Parathyroid adenoma (tissue), 2 donors: ENCODE data around the gene TIMM50.

ENCODE experiments used
- H2AFZ ChIP-seq: fragments of 300-600 bp; sonication (generic); one replicate; pipeline ENCODE4 v1.7.0; 2017; ENCODE audit warnings: antibody characterized with exemption, mild to moderate bottlenecking
- H3K27ac ChIP-seq: fragments of 300-600 bp; sonication (generic); one replicate; pipeline ENCODE4 v1.7.0; 2017
- H3K27me3 ChIP-seq: fragments of 300-600 bp; sonication (generic); one replicate; pipeline ENCODE4 v1.7.0; 2017; ENCODE audit warnings: low read length; ENCODE audit not compliant: control insufficient read depth, insufficient read depth
- H3K36me3 ChIP-seq: fragments of 300-600 bp; sonication (generic); one replicate; pipeline ENCODE4 v1.7.0; 2017; ENCODE audit warnings: low read length; ENCODE audit not compliant: control insufficient read depth, insufficient read depth
- H3K4me1 ChIP-seq: fragments of 300-600 bp; sonication (generic); one replicate; pipeline ENCODE4 v1.7.0; 2017; ENCODE audit warnings: control low read depth
- H3K4me2 ChIP-seq: fragments of 300-600 bp; sonication (generic); one replicate; pipeline ENCODE4 v1.7.0; 2017; ENCODE audit warnings: low read length
- H3K4me3 ChIP-seq: fragments of 300-600 bp; sonication (generic); one replicate; pipeline ENCODE4 v1.7.0; 2017; ENCODE audit warnings: low read depth, low read length
- H3K79me2 ChIP-seq: fragments of 300-600 bp; sonication (generic); one replicate; pipeline ENCODE4 v1.7.0; 2017; ENCODE audit warnings: control low read depth
- H3K9ac ChIP-seq: fragments of 300-600 bp; sonication (generic); one replicate; pipeline ENCODE4 v1.7.0; 2017; ENCODE audit warnings: mild to moderate bottlenecking
- H3K9me3 ChIP-seq: fragments of 300-600 bp; sonication (generic); one replicate; pipeline ENCODE4 v1.7.0; 2017; ENCODE audit warnings: low read length; ENCODE audit not compliant: control insufficient read depth
- TF ChIP-seq, protein P1 (sequence below): fragments of 300-600 bp; sonication (generic); IDR thresholded peaks from one replicate; pipeline ENCODE4 v1.7.0; 2017; ENCODE audit warnings: antibody characterized with exemption, mild to moderate bottlenecking
- donor health status: primary hyperparathyroidism.

The TIMM50 gene

GRCh38 chr19:39515551-39516191 is 35.0 kb downstream of the TIMM50 start:
- Histone ChIP-seq H3K4me3 (peak overlapping the region; percentile 84), H3K27me3 (no peaks in the 10 kb centered on the region), H3K27ac (peak overlapping the region; percentile 51), H3K4me1 (peaks cover 15% of the 10 kb centered on the region), H2AFZ (peak overlapping the region; percentile 98), H3K9ac (peak overlapping the region; percentile 78), H3K79me2 (no peaks in the 10 kb centered on the region), H3K4me2 (peak overlapping the region; percentile 91), H3K9me3 (no peaks in the 10 kb centered on the region), H3K36me3 (no peaks in the 10 kb centered on the region)
- TF ChIP-seq, protein P1, sequence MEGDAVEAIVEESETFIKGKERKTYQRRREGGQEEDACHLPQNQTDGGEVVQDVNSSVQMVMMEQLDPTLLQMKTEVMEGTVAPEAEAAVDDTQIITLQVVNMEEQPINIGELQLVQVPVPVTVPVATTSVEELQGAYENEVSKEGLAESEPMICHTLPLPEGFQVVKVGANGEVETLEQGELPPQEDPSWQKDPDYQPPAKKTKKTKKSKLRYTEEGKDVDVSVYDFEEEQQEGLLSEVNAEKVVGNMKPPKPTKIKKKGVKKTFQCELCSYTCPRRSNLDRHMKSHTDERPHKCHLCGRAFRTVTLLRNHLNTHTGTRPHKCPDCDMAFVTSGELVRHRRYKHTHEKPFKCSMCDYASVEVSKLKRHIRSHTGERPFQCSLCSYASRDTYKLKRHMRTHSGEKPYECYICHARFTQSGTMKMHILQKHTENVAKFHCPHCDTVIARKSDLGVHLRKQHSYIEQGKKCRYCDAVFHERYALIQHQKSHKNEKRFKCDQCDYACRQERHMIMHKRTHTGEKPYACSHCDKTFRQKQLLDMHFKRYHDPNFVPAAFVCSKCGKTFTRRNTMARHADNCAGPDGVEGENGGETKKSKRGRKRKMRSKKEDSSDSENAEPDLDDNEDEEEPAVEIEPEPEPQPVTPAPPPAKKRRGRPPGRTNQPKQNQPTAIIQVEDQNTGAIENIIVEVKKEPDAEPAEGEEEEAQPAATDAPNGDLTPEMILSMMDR, result no peak

DNA sequence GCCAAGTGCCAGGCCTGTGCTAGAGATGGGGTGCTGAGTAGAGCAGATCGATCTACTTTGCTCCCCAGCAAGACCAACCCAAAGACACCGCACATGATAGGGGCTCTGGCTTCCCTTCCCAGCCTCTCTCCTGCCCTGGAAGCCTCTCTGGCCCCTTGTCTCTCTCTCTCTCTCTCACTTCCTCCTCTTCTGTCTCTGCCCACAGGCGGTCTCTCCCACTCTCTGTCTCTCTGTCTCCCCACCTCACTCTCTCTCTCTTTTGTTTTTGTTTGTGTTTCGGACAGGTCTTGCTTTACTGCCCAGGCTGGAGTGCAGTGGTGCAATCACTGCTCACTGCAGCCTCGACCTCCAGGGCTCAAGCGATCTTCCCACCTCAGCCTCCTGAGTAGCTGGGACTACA is 35.6 kb downstream of the TIMM50 start:
- Histone ChIP-seq H2AFZ (peak overlapping the region; percentile 98), H3K4me3 (peak overlapping the region; percentile 84), H3K27ac (no peak overlapping the region), H3K79me2 (no peaks in the 10 kb centered on the region), H3K4me2 (peak overlapping the region; percentile 91), H3K4me1 (peaks cover 18% of the 10 kb centered on the region), H3K27me3 (no peaks in the 10 kb centered on the region), H3K36me3 (no peaks in the 10 kb centered on the region), H3K9me3 (no peaks in the 10 kb centered on the region), H3K9ac (peak overlapping the region; percentile 78)
- TF ChIP-seq, protein P1, result no peak

GRCh38 chr19:39517432-39517831 is 36.8 kb downstream of the TIMM50 start:
- H2AFZ ChIP-seq, result no peak overlapping the region
- no peaks in the 10 kb centered on the region for H3K27me3 ChIP-seq
- H3K27ac ChIP-seq, result no peak overlapping the region
- H3K9me3 ChIP-seq, result no peaks in the 10 kb centered on the region
- no peak overlapping the region for H3K4me3 ChIP-seq
- no peak overlapping the region for H3K9ac ChIP-seq
- TF ChIP-seq, protein P1, result no peak
- H3K4me1 ChIP-seq, result peaks cover 18% of the 10 kb centered on the region
- no peak overlapping the region for H3K4me2 ChIP-seq
- no peaks in the 10 kb centered on the region for H3K79me2 ChIP-seq
- no peaks in the 10 kb centered on the region for H3K36me3 ChIP-seq

DNA sequence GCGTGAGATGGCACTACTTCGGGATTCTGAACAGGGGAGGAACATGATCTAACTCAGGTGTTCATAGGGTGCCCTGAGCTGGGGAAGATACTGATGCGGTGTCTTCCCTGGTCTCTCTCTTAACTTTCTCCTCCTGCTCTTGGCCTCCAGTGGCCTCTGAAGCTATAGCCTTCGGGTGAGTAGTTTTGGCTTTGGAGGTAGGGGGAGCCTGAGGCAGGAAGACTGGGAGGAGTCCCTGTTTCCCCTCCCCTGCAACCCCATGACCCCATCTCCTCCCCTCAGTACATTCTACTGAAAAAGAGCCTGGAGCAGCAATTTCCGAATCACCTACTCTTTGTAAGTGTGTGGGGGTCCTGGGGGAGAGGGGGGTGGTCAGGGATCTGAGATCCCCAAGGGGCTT is 37.8 kb downstream of the TIMM50 start:
- Histone ChIP-seq H3K4me3 (peak overlapping the region; percentile 63), H2AFZ (peak overlapping the region; percentile 73), H3K9me3 (no peaks in the 10 kb centered on the region), H3K27me3 (no peaks in the 10 kb centered on the region), H3K9ac (no peak overlapping the region), H3K36me3 (no peaks in the 10 kb centered on the region), H3K79me2 (no peaks in the 10 kb centered on the region), H3K4me1 (peaks cover 18% of the 10 kb centered on the region), H3K27ac (peak overlapping the region; percentile 86), H3K4me2 (peak overlapping the region; percentile 56)
- TF ChIP-seq, protein P1, result no peak

DNA sequence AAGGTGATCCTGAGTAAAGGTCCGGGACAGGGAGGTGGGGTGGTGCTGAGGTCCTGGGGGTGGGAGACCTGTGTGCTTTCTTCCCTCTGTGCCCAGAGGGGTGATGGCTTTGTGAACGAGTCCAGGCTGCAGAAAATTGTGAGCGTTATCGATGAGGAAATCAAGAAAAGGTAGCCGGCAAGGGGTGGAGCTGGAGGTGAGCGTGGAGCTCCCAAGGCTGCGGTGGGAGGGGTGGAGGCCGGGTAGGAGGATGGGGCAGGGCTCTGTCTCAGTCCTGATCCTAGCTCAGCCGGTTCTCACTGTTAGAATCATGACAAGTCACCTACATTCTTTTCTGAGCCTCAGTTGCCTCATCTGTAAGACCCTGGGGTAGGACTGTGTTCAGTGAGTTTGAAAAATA is 38.3 kb downstream of the TIMM50 start:
- no peak overlapping the region for H3K9ac ChIP-seq
- H3K9me3 ChIP-seq, result no peaks in the 10 kb centered on the region
- H3K27me3 ChIP-seq, result no peaks in the 10 kb centered on the region
- H3K79me2 ChIP-seq, result no peaks in the 10 kb centered on the region
- peak overlapping the region; percentile 73 for H2AFZ ChIP-seq
- peak overlapping the region; percentile 86 for H3K27ac ChIP-seq
- peak overlapping the region; percentile 63 for H3K4me3 ChIP-seq
- H3K36me3 ChIP-seq, result no peaks in the 10 kb centered on the region
- H3K4me1 ChIP-seq, result peaks cover 18% of the 10 kb centered on the region
- TF ChIP-seq, protein P1, result no peak
- H3K4me2 ChIP-seq, result peak overlapping the region; percentile 56
